Esophagus muscularis mucosa (tissue), 4 donors: ENCODE measurements around the gene ABHD5. TPM values are rescaled to one million over a fixed set of nuclear protein-coding genes. Genes with fewer than 3 reads are reported as not detected.

Experiments used
- DNase-seq: peaks from one replicate; pipeline ENCODE4 v3.0.0-alpha.2; 2017; ENCODE audit errors: extremely low spot score
- H3K27ac ChIP-seq, 4 donors: fragments of 200-600 bp; sonication (generic); replicated peaks in 1 of 4; 1 replicate in 3 of 4; 2 replicates in 1 of 4; pipeline ENCODE4 v1.5.1; 2016 to 2019; ENCODE audit warnings: mild to moderate bottlenecking in 1 of 4
- H3K27me3 ChIP-seq, 4 donors: fragments of 200-600 bp; sonication (generic); one replicate each; pipeline versions ENCODE4 v1.5.1 to v1.6.0; 2016 to 2019
- H3K36me3 ChIP-seq, 4 donors: fragments of 200-600 bp; sonication (generic); one replicate each; pipeline ENCODE4 v1.5.1; 2016 to 2019
- H3K4me1 ChIP-seq, 4 donors: fragments of 200-600 bp; sonication (generic); one replicate each; pipeline ENCODE4 v1.5.1; 2016 to 2019
- H3K4me3 ChIP-seq, 4 donors: fragments of 200-600 bp; sonication (generic); 1 replicate in 2 of 4; 2 replicates in 2 of 4; pipeline ENCODE4 v1.5.1; 2016 to 2019; ENCODE audit warnings: mild to moderate bottlenecking in 4 of 4, moderate library complexity in 1 of 4
- H3K9me3 ChIP-seq, 4 donors: fragments of 200-600 bp; sonication (generic); 1 replicate in 3 of 4; 2 replicates in 1 of 4; pipeline ENCODE4 v1.5.1; 2016 to 2019
- CTCF ChIP-seq, 3 experiments: fragments of 200-600 bp in 2 of 3; fragments of 450-650 bp in 1 of 3; sonication (generic) in 2 of 3; IDR thresholded peaks; one replicate each; pipeline ENCODE4 v1.5.1; 2017 to 2019; ENCODE audit warnings: antibody characterized with exemption in 3 of 3, mild to moderate bottlenecking in 2 of 3, moderate library complexity in 1 of 3
- EP300 ChIP-seq: sonication (generic); formaldehyde crosslinking; IDR thresholded peaks from one replicate; pipeline ENCODE4 v1.6.1; 2017; ENCODE audit warnings: antibody characterized with exemption
- POLR2A ChIP-seq: fragments of 450-650 bp; IDR thresholded peaks from one replicate; pipeline ENCODE4 v1.6.1; 2017; ENCODE audit warnings: antibody characterized with exemption, moderate library complexity, mild to moderate bottlenecking, low read depth
- POLR2AphosphoS5 ChIP-seq, 2 donors: sonication (generic); formaldehyde crosslinking; IDR thresholded peaks; one replicate each; pipeline ENCODE4 v1.6.1; 2017; ENCODE audit warnings: antibody characterized with exemption in 2 of 2
- WGBS: methylation state at CpG from one replicate; pipeline ENCODE4 v1.1.5; 2018; 5-methylcytosine and 5-hydroxymethylcytosine counted together
- intact Hi-C: fragments of 100-400 bp; cut with DNase I; formaldehyde crosslinking; loops from one replicate; pipeline ENCODE4 v1.15.1; 2023
- total RNA-seq, 4 donors: library from RNA; depleted of rRNA; stranded (reverse); fragments of >200 nt; gene quantifications; one replicate each; pipeline versions ENCODE4 v1.1.0 to v1.2.1, GENCODE V29; 2016

Gene ABHD5
- total RNA-seq, 4 donors from 2014 or later, result 22.3 to 40.3 (median 31.4) TPM

- TF ChIP-seq CTCF (IDR thresholded peaks at IDR 0.05) (no peak), POLR2AphosphoS5 (IDR thresholded peaks at IDR 0.05) (no peak), POLR2A (no peak)
- no peak overlapping the region for H3K27ac ChIP-seq
- intact Hi-C loops, result no loop called here
- H3K9me3 ChIP-seq, result no peaks in the 10 kb centered on the region
- WGBS, result 81% methylated on average over 2 of the region's 2 CpGs
- H3K36me3 ChIP-seq, result peaks cover 0 to 6% (median 0%) of the 10 kb centered on the region in 4 donors
- H3K4me1 ChIP-seq, result peaks cover 10 to 18% (median 12%) of the 10 kb centered on the region in 4 donors
- DNase-seq, result peak; percentile 47
- no peak overlapping the region for H3K4me3 ChIP-seq
- no peaks in the 10 kb centered on the region for H3K27me3 ChIP-seq
Measured at GRCh38 chr3:43734685-43735084, 43.9 kb downstream of the ABHD5 start.

- Histone ChIP-seq H3K9me3 (no peaks in the 10 kb centered on the region), H3K27ac (no peak overlapping the region), H3K36me3 (peaks cover 0 to 6% (median 0%) of the 10 kb centered on the region in 4 donors), H3K4me3 (no peak overlapping the region), H3K27me3 (no peaks in the 10 kb centered on the region), H3K4me1 (peaks cover 10 to 18% (median 12%) of the 10 kb centered on the region in 4 donors)
- intact Hi-C loops, result no loop called here
- peak; percentile 72 for DNase-seq
- 97% methylated on average over 3 of the region's 4 CpGs for WGBS
- TF ChIP-seq CTCF (IDR thresholded peaks at IDR 0.05) (no peak), EP300 (no peak), POLR2A (no peak), POLR2AphosphoS5 (IDR thresholded peaks at IDR 0.05) (no peak)
Measured at GRCh38 chr3:43735618-43736017, 44.9 kb downstream of the ABHD5 start.

- peak; percentile 53 for DNase-seq
- Histone ChIP-seq H3K9me3 (no peaks in the 10 kb centered on the region), H3K27ac (no peak overlapping the region), H3K36me3 (peaks cover 0 to 6% (median 0%) of the 10 kb centered on the region in 4 donors), H3K4me1 (peaks cover 10 to 18% (median 12%) of the 10 kb centered on the region in 4 donors), H3K4me3 (no peak overlapping the region), H3K27me3 (no peaks in the 10 kb centered on the region)
- intact Hi-C loops, result no loop called here
- 57% methylated on average over 8 of the region's 8 CpGs for WGBS
- TF ChIP-seq EP300 (no peak), POLR2AphosphoS5 (IDR thresholded peaks at IDR 0.05) (no peak), CTCF (IDR thresholded peaks at IDR 0.05) (no peak), POLR2A (no peak)
Measured at GRCh38 chr3:43736558-43737440, 46.1 kb downstream of the ABHD5 start.

GRCh38 chr3:43738305-43738704 is 47.6 kb downstream of the ABHD5 start:
- Histone ChIP-seq H3K27me3 (no peaks in the 10 kb centered on the region), H3K36me3 (peaks cover 0 to 6% (median 0%) of the 10 kb centered on the region in 4 donors), H3K4me1 (peaks cover 9 to 21% (median 15%) of the 10 kb centered on the region in 4 donors), H3K9me3 (no peaks in the 10 kb centered on the region), H3K4me3 (no peak overlapping the region), H3K27ac (no peak overlapping the region)
- TF ChIP-seq CTCF (IDR thresholded peaks at IDR 0.05) (no peak), POLR2AphosphoS5 (IDR thresholded peaks at IDR 0.05) (no peak), EP300 (no peak), POLR2A (no peak)
- intact Hi-C loops, result no loop called here
- peak; percentile 55 for DNase-seq
- WGBS, result 93% methylated on average over 2 of the region's 2 CpGs
